HG03571 (cell line): ENCODE measurements around the gene TLK1.
"Not testable (repeated sequence)": the region's sequence is repeated elsewhere in the genome, so short reads cannot be mapped to it uniquely, and the experiment has no call there.

ENCODE experiments used
- ATAC-seq: cut with Tn5 transposase; IDR thresholded peaks from one replicate; pipeline ENCODE4 v1.9.1; 2021; ENCODE audit not compliant: unreplicated experiment

Gene TLK1

GRCh38 chr2:171086352-171087290 is 74.1 kb downstream of the TLK1 start:
- ATAC-seq = no peak

GRCh38 chr2:171084128-171084527 is 76.6 kb downstream of the TLK1 start:
- ATAC-seq = no peak

- no peak for ATAC-seq
Measured at GRCh38 chr2:171083451-171083850, 77.2 kb downstream of the TLK1 start.

- no peak for ATAC-seq
Measured at GRCh38 chr2:171081649-171082111, 79.0 kb downstream of the TLK1 start.

DNA sequence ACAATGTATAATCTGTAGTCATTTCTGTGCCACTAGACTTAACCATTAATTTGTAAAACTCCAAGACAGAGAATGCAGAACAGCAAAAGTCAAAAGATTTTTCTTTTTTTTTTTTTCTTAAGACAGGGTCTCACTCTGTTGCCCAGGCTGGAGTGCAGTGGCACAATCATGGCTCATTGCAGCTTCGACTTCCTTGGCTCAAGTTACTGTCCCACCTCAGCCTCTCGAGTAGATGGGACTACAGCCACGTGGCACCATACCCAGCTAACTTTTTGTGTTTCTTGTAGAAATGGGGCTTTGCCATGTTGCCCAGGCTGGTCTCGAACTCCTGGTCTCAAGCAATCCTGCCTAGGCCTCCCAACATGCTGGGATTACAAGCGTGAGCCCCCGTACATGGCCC is 80.1 kb downstream of the TLK1 start:
- ATAC-seq = no peak

- not testable (repeated sequence) for ATAC-seq
Measured at GRCh38 chr2:171076422-171076821, 84.3 kb downstream of the TLK1 start.

DNA sequence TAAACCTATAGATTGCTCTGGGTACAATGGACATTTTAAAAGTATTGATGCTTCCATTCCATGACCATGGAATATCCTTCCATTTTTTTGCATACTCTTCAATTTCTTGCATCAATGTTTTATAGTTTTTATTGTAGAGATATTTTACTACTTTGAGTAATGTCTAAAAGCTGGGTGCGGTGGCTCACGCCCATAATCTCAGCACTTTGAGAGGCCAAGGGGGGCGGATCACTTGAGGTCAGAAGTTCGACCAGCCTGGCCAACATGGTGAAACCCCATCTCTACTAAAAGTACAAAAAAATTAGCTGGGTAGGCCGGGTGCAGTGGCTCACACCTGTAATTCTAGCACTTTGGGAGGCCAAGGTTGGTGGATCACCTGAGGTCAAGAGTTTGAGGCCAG is 88.5 kb downstream of the TLK1 start:
- no peak for ATAC-seq

GRCh38 chr2:171069286-171069956 is 91.3 kb downstream of the TLK1 start:
- no peak for ATAC-seq

DNA sequence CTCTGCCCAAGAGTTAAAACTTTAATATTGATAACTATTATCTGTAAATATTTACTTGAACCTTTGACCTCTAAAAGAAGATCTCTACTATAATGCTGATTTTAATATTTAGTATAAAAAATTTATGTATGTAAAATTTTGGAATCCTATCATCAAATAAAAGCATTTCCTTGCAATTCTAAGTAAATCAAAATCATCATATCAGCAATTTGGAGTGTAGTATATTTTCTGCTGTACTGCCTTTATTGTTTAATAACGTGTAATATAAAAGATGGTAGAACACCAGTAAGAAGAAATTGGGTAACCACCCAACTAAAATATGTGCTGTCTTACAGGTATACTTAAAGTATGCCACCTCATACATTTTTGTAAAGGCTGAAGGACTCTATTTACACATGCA is 94.6 kb downstream of the TLK1 start:
- no peak for ATAC-seq

- ATAC-seq = no peak
Measured at GRCh38 chr2:171057575-171057974, 103.1 kb downstream of the TLK1 start.

- ATAC-seq = no peak
Measured at GRCh38 chr2:171056307-171056706, 104.4 kb downstream of the TLK1 start.

- ATAC-seq = no peak
Measured at GRCh38 chr2:171049691-171050090, 111.0 kb downstream of the TLK1 start.

GRCh38 chr2:171046048-171046560 is 114.6 kb downstream of the TLK1 start:
- ATAC-seq = no peak

GRCh38 chr2:171044416-171044815 is 116.3 kb downstream of the TLK1 start:
- no peak for ATAC-seq

DNA sequence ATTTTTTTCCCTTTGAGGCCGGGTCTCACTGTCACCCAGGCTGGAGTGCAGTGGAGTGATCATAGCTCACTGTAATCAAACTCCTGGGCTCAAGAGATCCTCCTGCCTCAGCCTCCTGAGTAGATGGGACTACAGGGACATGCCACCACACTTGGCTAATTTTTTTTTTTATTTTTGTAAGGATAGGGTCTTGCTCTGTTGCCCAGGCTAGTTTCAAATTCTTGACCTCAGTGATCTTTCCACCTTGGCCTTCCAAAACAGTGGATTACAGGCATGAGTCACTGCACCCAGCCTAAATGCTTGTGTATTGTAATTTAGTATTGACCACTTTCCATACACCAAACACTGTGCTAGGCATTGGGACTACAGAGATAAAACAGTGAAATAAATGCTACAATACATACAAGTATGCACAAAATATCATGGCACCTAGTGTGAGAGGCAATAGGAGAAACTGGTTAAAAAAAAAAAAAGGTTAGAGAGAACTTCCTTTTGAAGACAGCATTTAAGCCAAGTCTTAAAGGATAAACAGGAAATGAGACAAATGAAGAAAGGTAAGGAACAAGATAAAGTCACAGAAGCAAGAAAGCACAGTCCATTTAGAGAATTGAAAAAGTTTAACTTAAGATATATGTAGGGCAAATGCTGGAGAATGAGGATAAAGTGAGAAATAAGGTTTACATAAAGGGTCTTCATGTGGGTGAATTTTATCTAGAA is 118.3 kb downstream of the TLK1 start:
- ATAC-seq = no peak

- ATAC-seq = no peak
Measured at GRCh38 chr2:171036532-171036931, 124.2 kb downstream of the TLK1 start.

DNA sequence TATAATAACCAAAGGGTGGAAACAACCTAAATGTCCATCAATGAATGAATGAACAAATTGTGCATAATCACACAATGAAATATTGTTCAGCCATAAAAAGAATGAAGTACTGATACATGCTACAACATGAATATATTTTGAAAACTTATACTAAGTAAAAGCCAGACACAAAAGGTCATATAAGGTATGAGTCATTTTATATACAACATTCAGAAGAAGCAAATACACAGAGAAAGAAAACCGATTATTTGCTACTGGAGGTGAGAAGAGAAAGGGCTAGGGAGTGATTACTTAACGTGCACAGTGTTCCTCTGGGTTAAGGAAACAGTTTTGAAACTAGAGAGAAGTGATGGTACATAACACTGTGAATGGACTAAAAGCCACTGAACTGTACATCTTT is 126.4 kb downstream of the TLK1 start:
- no peak for ATAC-seq

GRCh38 chr2:171025214-171025613 is 135.5 kb downstream of the TLK1 start:
- ATAC-seq = no peak

DNA sequence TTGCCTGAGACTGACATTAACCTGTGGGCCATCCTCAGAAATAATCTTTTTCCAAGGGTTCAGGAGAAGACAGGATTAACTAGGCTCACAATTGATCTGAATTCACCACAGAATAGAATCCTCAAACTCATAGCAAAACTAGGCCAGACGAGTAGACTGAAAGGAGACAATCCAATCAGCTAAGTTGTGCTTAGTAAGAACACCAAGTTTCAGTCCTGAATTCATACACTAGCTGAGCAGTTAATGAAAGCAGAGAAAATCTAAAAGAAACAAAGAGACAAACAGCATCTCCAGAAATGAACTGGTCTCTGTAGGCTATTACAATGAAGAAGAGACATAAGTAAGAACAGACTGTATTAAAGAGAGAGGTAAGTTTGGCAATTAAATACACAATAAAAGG is 142.2 kb downstream of the TLK1 start:
- no peak for ATAC-seq

- no peak for ATAC-seq
Measured at GRCh38 chr2:171016125-171016524, 144.6 kb downstream of the TLK1 start.

DNA sequence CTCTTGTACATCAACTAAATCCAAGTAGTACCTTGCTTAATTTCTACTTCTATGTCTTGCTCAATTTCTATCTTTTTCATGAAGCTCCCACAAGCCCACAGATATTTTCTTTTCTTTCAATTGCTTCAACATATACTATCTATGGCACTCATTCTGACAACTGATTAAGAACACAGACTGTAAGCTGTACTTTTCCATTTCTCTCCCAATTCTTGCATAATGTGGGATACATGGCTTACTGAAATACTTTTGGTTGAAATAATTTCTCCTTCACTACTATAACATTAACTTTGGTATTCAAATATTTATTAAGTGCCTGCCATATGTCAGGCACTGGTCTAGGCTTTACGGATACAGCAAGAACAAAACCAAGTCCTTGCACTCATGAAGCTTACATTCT is 146.8 kb downstream of the TLK1 start:
- no peak for ATAC-seq
